Measurements from ENCODE around the gene POLR1C.
"Not testable (repeated sequence)": the region's sequence is repeated elsewhere in the genome, so short reads cannot be mapped to it uniquely, and the experiment has no call there.

Gene POLR1C

DNA sequence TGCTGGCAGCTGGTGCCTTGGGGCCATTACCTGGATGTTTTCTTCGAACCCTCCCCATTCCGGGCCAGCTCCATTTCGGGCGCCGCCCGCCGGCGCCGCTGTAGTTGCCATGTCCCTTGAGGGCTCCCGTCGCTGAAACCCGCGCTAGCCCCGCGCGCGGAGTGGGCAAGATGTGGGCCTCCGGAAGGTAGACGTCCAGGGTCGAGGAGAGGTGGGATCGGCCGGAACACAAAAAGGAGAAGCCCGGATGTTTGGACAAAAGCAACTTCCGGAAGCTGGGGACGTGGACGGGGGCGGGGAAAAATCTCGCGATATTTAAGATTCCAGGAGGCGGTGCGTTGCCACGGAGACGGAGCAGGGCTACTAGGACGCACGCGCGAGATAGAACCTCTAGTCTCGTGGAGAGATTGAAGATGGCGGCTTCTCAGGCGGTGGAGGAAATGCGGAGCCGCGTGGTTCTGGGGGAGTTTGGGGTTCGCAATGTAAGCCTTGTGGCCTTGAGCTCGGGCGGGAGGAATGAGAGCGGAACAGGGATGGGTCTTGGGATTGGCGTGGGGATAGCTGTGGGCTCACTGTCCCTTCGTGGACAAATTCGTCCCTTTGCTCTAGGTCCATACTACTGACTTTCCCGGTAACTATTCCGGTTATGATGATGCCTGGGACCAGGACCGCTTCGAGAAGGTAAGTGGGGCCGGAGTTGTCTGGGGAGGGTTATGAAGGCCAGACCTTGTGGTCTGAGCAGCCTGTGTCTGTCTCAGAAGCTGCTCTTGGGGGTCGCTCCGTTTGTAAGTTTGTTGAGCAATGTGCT, at the start of gene POLR1C, which contains the start of gene YIPF3:
TSS of gene POLR1C (plus strand) at position 393 of the 808 bp plus-strand sequence. CDS start at position 414, 21 bp downstream.
TSS of gene YIPF3 (minus strand) at position 230 of the 808 bp plus-strand sequence. CDS start at position 111, 119 bp downstream.
- peak; percentile 97 for DNase-seq

GRCh38 chr6:43467265-43467664, 49.6 kb upstream of the POLR1C start:
- not testable (repeated sequence) for DNase-seq

DNA sequence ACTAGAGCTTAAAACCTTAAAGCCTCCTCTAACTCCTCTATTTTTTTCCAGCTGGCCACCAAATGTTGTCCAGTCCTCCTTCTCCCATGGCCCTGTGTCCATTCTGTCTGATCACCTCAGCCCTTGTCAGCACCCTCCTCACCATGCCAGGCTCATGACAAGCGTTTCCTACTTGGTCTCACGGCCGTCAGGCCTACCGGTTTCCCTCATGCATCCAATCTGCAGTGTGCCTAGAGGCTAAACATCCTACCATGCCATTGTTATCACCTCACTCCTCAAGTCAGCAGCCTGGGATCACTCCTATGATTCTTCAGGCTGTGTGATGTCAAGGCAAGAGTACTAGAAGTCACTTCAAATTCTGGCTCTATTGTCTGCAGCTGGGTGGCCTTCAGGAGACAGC, 49.1 kb upstream of the POLR1C start:
- DNase-seq = no peak

DNA sequence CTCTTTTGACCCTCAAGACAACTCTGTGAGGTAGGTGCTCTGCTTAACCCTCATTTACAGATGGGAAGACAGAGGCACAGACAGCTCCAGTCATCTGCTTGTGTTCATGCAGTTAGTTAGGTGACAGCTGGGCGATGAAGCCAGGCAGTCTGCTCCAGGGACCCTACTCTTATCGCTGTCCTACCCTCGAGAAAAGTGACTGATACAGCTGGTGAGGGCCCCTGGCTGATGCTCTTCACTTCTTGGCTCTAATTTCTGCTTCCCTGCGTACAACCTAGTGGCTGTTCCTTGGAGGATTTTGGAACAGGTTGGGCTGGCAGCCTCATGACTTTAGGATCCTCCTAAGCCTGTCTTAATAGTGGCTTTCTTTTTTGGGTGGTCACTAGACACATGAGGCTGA, 48.6 kb upstream of the POLR1C start:
- no peak for DNase-seq

DNA sequence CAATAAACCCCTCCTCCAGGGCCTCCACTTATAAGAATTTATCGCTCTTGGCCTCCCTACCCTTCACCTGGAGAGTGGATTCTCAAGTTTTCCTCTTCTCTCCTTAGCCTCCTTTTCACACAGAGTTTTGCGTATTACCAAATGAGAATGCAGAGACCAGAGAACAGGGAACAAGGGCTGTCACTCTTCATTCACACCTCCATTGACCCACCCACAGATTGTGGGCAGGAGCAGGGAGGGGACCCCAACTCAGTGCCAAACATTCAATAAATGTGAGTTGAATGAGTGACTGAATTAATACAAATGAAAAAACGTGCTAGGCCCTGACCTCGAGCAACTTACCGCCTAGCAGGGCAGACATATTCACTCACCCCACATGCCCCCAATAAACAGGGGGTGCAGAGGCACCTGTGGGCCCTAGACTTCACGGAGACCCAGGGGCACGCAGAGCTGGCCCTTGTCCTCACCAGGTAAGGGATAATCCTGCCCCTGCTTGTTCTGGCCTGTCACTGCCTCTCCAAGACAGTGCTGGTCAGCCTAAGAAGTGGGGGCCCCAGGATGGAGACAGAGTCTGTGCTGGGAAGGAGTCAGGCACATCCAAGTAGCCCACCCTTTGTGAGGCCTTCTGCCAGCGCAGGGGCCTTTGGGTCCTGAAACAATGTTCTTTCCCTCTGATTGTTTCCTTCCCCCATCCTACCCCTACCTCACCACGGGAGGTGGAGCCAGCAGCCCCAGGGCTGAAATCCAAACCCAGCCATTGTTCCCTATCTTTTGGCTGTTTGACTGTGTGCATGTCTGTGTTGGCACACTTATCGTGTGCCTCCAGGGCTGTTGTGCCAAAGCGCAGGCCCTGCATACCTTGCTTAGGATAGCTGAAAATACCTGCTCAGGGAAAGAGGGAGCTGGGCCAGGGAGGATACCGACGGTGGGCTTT, 47.9 kb upstream of the POLR1C start:
- DNase-seq = no peak

GRCh38 chr6:43469947-43470346, 46.9 kb upstream of the POLR1C start:
- DNase-seq = no peak

DNA sequence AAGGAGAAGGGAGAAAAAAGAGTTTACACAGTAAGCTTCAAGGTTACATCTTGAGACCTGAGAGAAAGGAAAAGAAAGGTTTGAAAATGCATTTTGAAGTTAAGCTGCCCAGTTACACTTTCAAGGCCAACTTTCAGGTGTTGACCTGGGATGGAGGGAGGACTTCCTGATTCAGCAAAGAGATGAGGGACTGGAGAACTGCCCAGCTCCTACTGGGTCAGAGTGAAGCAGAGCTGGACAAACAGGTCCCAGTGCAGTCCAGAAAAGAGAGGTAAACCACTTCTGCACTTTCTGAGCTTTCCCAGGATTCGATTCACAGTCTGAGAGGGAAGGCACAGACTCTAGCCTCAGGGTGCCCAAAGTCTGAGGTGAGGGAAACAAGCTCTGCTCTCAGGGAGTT, 45.5 kb upstream of the POLR1C start:
- no peak for DNase-seq

GRCh38 chr6:43472515-43472914, 44.4 kb upstream of the POLR1C start:
- DNase-seq = no peak

- no peak for DNase-seq
These were observed 41.4 kb upstream of the POLR1C start for GRCh38 chr6:43475516-43475915.

DNA sequence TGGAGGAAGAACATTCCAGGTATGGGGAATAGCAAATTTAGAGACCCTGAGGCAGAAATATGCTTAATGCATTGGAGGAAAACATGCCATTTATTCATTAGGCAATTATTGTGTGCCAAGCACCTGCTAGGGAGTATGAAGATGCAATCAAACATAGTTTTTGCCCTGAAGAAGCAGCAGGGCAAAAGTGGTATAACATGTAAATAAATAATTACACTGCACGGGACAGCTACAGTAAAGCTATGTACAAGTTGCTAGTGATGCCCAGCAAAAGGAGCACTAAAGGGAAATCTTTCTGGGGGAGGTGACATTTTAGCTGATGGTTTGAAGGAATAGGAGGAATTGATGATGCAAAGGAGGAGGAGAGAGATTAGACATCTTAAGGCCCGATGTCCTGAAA, 40.1 kb upstream of the POLR1C start:
- no peak for DNase-seq

DNA sequence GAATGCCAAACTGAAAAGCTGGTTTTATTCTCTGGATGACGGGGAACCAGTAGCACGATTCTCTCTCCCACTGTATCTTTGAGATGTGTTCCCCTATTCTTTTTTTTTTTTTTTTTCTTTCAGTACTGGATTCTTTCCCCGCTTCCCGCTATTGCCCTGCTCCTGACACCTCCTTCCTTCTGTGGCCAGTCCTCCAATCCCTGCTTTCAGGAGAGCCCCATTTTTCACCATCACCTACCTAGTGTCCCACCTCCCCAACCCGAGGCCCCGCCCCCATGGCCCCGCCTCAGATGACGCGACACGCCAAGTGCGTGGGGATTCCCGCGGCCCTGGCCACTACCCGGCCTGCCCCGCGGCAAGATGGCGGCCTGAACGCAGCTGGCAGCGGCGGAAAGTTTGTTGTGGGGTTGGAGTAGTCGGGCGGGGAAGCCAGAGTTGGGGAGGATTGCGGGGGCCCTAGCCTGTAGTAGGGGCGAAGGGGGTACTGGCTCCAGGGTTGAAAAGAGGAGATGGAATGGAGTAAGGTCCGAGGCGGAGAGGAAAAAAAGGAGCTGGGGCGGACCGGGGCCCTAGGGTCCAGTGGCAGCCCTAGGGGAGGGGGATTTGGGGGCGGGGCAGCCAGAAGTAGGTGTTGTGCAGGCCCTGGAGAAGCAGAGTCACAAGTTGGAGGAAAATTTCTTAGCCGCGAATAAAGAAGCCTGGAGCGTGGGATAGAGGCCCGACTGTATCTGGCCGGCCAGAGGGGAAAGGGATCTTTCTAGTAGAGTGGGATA, 39.5 kb upstream of the POLR1C start, which contains the start of gene TJAP1:
TSS of gene TJAP1 (plus strand) at position 336 of the 773 bp plus-strand sequence. CDS start 21,432 bp downstream, outside the sequence.
- DNase-seq = peak; percentile 53

DNA sequence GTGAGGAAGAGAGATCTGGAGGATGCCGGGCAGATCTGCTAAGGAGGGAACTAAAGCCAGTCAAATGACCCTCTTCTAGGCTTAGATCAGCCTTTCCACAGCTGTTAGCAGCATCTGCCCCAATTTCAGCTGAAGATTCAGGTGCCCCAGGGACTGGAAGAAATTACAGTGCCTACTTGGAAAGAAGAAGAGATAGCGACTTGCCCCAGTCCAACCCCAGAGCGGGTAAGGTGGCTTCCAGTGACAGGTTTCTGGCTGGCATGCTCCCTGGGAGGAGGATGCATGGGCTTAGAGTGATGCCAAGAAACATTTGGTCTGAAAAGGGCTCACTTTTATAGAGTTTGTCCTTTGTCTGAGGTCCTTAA, 38.9 kb upstream of the POLR1C start:
- DNase-seq = no peak

DNA sequence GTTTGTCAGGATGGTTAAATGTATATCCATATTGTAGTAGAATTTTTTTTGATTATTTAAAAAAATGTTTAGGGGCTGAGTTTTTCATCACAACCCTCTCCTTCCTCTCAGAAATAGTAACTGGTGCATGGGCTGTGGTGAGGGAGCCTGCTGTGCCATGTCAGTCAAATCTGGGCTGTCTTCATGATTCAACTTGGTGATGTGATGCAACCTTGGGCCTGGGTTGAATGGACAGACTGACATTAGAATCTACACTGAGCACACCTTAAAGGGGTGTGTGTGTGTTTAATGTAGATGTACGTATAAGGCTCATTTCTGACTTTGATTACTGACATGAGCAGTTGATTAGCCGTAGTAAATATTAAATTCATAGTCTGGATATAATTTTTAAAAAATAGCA, 35.8 kb upstream of the POLR1C start:
- no peak for DNase-seq

- DNase-seq = no peak
These were observed 35.2 kb upstream of the POLR1C start for GRCh38 chr6:43481591-43482236.

GRCh38 chr6:43488667-43489276, 28.1 kb upstream of the POLR1C start:
- no peak for DNase-seq

- DNase-seq = no peak
These were observed 27.4 kb upstream of the POLR1C start for GRCh38 chr6:43489277-43490072.

DNA sequence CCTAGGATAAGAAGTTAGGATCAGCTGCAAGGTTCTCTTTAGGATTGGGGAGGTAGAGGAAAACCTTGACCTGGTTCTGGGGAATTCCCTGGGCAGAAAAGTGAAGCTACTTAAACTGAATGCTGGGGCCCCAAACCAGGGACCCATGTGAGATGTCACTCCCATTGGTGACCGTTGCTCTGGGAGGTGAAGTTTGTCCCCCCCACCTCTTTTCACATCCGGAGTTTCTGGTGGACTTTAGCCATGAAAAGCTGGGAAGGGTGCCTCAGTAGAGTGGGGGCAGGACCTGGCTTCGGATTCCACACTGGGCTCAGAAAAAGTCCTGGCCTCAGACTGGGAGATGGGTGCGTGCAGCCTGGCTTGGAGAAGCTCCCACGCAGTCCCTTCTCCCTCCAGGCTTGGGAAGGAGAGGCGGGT, 26.4 kb upstream of the POLR1C start:
- no peak for DNase-seq

- DNase-seq = no peak
These were observed 24.9 kb upstream of the POLR1C start for GRCh38 chr6:43491750-43492661.

DNA sequence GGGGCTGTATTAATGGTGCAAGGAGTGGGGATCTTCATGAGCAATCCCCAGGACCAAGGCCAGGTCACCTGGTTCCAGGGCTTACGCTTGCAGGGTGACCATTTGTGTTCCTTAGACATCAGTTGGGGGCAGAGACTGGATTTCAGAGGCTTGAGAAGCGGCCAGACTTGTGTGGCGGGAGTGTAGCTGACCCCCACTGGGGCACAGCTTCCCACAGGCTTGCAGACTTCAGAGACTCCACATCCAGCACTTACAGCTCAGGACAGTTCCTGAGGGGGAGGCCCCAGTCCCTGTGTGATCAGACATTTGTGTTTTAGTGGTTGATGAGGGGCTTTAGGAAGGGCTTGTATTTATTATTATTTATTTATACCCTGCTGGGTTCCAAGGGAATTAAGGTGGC, 24.2 kb upstream of the POLR1C start:
- no peak for DNase-seq

- DNase-seq = no peak
These were observed 23.7 kb upstream of the POLR1C start for GRCh38 chr6:43493230-43493629.
